ENCODE results near the gene DEDD2.

GRCh38 chr19:42241279-42241678 is 23.8 kb upstream of the DEDD2 start:
- TF ChIP-seq CTCF (IDR thresholded peaks at IDR 0.05) (no peak), POLR2A (IDR thresholded peaks at IDR 0.05) (no peak)
